ENCODE results near the gene HSPA2.
A peak's percentile ranks its signal among the peaks of the same experiment; 100 is the strongest.
"Not testable (repeated sequence)": the region's sequence is repeated elsewhere in the genome, so short reads cannot be mapped to it uniquely, and the experiment has no call there.

HSPA2 gene

DNA sequence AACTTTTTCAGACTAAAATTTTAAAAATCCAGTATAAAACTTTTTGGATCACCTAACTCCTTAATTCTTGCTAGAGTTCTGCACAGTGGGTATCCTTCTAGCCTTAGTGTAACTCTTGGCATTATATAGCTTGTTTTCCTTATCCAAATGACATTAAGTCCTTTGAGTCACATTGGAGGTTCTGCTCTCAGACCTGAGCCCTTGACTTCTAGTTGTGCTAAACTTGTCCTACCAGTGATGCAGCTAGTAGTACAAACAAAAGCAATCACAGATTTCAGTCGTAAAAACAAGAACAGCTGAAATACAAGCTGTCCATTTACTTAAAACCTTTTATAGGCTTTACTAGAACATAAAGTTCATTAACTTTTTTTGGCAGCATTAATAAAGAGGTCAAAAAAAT lies 25.5 kb upstream of the HSPA2 start:
- DNase-seq: no peak

GRCh38 chr14:64516969-64517368 lies 23.6 kb upstream of the HSPA2 start:
- no peak for DNase-seq

DNA sequence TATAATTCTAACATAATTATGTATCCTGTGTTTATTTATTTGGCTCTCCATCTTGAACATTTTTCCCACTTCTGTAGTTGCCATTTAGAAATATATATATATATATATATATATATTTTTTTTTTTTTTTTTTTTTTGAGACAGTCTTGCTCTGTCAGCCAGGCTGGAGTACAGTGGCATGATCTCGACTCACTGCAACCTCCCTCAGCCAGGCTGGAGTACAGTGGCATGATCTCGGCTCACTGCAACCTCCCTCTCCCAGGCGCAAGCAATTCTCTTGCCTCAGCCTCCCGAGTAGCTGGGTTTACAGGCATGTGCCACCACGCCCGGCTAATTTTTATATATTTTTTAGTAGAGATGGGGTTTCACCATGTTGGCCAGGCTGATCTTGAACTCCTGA lies 22.9 kb upstream of the HSPA2 start:
- not testable (repeated sequence) for DNase-seq

DNA sequence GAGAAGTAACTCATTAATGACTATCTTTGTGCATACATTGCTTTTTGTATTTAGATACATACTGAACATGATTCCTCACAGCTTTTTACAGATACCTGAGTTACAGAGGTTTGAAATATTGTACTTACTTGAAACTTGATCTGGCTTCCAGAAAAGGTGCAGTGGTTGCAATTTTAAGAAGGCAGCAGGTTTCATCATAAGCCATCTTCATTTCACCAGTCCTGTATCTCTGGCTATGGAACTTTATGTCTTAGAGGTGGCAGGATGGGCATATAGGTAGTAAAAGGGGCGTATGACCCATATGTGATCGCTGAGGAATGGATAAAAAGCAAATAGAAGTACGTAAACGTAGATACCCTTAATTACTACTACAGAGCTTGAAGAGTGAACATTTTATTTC lies 22.3 kb upstream of the HSPA2 start:
- DNase-seq: no peak

DNA sequence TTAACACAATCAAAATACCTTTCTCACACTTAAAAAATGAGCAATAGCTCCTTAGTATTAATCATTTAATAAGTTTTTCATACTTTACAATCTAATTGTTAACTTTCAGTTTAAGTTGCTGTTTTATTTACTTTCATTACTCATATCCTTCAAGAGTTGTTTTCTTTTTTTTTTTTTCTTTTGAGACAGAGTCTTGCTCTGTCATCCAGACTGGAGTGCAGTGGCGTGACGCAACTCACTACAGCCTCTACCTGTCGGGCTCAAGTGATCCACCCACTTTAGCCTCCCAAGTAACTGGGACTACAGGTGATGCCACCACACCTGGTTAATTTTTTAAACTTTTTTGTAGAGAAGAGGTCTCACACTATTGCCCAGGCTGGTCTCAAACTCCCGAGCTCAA lies 19.8 kb upstream of the HSPA2 start:
- no peak for DNase-seq

GRCh38 chr14:64522591-64523355 lies 17.8 kb upstream of the HSPA2 start:
- DNase-seq: no peak

GRCh38 chr14:64525354-64525753 lies 15.2 kb upstream of the HSPA2 start:
- no peak for DNase-seq

DNA sequence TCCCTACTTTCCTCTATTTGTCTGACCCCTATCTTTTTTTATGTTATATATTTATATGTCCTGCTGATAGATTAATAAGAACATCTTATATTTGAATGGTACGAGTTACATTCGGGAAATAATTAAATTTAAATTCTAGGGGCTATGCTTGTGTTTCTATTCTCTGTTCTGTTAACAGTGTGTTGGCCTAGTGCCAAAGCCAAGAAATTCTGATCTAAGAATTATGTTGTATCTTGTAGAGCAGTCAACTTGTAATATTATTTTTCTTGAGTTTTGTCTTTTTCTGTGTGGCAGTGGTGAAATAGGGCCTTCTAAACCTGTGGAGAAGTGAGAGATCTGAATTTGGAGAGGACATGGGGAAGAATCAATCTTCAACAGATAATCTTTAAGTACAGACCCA lies 9.0 kb upstream of the HSPA2 start:
- no peak for DNase-seq

GRCh38 chr14:64536488-64537245 lies 3.9 kb upstream of the HSPA2 start:
- DNase-seq: no peak

- no peak for DNase-seq
Measured at GRCh38 chr14:64541261-64541971, 875 bp downstream of the HSPA2 start.

DNA sequence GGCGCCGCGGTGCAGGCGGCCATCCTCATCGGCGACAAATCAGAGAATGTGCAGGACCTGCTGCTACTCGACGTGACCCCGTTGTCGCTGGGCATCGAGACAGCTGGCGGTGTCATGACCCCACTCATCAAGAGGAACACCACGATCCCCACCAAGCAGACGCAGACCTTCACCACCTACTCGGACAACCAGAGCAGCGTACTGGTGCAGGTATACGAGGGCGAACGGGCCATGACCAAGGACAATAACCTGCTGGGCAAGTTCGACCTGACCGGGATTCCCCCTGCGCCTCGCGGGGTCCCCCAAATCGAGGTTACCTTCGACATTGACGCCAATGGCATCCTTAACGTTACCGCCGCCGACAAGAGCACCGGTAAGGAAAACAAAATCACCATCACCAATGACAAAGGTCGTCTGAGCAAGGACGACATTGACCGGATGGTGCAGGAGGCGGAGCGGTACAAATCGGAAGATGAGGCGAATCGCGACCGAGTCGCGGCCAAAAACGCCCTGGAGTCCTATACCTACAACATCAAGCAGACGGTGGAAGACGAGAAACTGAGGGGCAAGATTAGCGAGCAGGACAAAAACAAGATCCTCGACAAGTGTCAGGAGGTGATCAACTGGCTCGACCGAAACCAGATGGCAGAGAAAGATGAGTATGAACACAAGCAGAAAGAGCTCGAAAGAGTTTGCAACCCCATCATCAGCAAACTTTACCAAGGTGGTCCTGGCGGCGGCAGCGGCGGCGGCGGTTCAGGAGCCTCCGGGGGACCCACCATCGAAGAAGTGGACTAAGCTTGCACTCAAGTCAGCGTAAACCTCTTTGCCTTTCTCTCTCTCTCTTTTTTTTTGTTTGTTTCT lies 1.7 kb downstream of the HSPA2 start:
- DNase-seq: no peak

DNA sequence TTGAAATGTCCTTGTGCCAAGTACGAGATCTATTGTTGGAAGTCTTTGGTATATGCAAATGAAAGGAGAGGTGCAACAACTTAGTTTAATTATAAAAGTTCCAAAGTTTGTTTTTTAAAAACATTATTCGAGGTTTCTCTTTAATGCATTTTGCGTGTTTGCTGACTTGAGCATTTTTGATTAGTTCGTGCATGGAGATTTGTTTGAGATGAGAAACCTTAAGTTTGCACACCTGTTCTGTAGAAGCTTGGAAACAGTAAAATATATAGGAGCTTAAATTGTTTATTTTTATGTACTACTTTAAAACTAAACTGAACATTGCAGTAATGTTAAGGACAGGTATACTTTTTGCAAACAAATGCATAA lies 2.3 kb downstream of the HSPA2 start:
- DNase-seq: no peak

- DNase-seq: no peak
Measured at GRCh38 chr14:64544607-64545312, 4.2 kb downstream of the HSPA2 start.

GRCh38 chr14:64549016-64549415 lies 8.5 kb downstream of the HSPA2 start:
- no peak for DNase-seq

DNA sequence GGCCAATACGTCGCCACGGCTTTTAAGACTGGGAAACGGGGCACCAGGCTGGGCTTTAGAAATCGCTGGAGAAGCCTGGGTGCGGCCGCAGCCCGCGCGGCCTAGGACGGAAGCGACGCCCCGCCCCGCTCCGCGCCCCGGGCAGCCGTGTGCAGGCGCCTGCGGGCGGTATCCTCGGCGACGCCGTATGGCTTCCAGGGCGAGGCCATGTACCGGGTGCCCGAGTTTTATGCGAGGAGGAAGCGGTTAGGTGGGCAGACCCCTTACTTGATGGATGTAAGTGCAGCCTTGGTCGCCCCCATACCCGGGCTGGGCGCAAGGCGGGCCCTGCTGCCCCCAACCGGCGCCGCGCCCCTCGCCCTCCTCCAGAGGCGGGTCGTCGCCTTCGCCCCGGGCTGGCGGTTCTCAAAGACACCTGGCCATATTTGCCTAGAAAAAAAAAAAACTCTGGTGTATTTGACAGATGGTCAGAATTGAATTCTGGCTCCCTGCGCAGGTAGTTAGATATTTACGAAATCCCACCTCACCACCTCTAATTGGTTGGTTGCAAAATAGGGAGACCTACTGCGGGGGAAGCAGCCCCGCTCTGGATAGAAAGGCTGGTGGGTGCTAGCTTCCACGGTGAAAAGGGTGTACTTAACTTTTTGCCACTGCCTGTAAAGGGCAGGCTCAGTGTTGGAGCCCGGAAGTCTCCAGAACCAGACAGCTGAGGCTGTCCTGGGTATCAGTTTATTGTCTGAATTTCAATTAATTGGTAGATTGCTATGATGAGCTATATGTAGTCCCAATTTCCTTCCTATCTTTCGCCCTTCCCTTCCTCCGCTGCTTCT lies 9.5 kb downstream of the HSPA2 start, which contains the start of gene PPP1R36:
Gene PPP1R36, plus strand, starts transcription at position 171 of the 830 bp plus-strand sequence. Its CDS starts 37 bp downstream, at position 208.
- peak; percentile 21 for DNase-seq

DNA sequence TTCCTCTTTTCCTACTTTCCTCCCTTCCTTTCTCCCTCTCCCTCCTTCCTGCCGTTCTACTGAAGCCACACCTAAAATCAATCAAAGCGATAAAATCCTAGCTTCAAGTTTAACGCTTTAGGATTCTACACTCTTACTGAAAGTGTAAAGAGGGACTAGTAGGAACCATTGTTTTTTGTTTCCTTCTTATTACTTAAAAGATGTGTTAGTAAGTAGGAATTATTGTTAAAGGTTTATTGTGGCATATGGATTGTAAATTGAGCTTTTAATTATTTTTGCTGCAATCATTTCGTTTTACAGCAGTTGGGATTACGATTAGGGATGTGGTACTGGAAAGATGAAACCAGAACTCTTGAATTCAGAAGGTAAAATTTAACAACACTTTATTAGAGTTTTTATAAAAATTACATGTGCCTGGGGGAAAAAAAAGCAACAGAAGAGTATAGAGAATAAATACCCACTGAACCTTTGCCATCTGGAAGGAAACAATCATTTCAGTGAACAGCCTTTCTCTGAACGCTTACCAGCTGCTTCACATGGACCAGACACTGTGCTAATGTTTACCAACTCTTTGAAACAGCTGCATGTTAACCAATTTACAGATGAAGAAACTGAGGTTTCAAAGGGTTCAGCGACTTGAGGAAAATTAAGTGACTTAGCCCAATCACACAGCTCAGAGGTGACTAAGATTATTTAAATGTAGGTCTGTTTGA lies 10.2 kb downstream of the HSPA2 start:
- DNase-seq: no peak

DNA sequence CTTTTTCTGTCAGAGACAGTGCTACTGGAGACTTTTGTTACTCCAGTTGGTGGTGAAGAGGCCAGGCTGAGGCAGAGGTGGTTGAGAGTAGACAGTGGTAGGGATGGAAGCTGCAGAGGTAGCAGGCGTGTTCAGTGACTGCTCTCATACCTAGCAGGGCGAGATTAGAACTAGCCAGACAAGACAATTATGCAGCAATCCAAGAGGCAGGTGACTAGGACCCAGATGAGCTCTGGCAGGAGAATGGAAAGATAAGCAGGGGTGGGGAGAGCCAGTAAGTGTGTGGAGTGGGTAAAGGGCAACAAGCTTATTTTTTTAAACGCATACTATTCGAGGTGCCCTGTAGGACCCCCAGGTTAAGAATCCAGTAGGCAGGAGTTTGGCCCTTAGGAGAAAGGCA lies 14.0 kb downstream of the HSPA2 start:
- DNase-seq: no peak

GRCh38 chr14:64556526-64556925 lies 16.0 kb downstream of the HSPA2 start:
- peak; percentile 6 for DNase-seq

DNA sequence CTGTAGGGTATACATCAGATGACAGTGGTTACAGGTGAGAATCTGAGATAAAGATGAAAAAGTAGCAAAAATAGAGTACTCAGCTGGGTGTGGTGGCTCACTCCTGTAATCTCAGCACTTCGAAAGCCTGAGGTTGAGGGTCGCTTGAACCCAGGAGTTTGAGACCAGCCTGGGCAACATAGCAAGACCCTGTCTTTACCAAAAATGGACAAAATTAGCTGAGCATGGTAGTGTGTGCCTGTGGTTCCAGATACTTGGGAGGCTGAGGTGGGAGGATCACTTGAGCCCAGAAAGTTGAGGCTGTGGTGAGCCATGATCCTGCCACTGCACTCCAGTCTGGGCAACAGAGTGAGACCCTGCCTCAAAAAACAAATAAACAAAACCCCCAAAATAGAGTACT lies 17.7 kb downstream of the HSPA2 start:
- DNase-seq: not testable (repeated sequence)

- DNase-seq: no peak
Measured at GRCh38 chr14:64561631-64562030, 21.1 kb downstream of the HSPA2 start.
